Astrocyte of the cerebellum (primary cell): ENCODE measurements around the gene STX11.

Experiments used
- DNase-seq: peaks from one replicate; pipeline ENCODE4 v3.0.0-alpha.2; 2011; ENCODE audit warnings: low read depth
- H3K4me3 ChIP-seq: 2 replicates; pipeline ENCODE4 v1.5.1; 2011; ENCODE audit warnings: mild to moderate bottlenecking, low read depth, low read length, moderate library complexity
- in situ Hi-C: cut with HindIII; loops from 2 replicates; pipeline ENCODE4 v1.10.0; 2017; ENCODE audit warnings: low sequenced_read_pairs
- TF ChIP-seq, protein P1 (sequence below): IDR thresholded peaks from 2 replicates; pipeline ENCODE4 v1.5.1; 2012; ENCODE audit warnings: low read length, low read depth, moderate library complexity, mild to moderate bottlenecking; ENCODE audit errors: missing control alignments

The STX11 gene

DNA sequence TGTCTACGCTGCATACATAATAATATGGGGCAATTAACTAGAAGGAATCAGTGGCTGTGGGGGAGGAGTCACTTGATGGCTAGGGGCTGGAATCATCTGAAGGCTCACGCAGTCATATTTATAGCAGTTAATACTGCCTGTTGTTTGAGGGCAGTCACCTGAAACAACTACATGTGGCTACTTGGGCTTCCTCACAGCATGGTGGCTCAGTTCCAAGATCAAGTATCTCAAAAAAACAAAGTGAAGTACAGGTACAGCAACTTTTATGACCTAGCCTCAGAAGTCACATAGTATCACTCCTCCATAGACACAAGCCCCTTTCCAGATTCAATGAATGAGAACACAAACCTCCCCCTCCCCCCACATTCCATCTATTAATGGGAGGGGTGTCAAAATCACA is 63.7 kb downstream of the STX11 start:
- in situ Hi-C loops = no loop called here
- DNase-seq = no peak
- H3K4me3 ChIP-seq = no peak overlapping the region
- TF ChIP-seq, protein P1, sequence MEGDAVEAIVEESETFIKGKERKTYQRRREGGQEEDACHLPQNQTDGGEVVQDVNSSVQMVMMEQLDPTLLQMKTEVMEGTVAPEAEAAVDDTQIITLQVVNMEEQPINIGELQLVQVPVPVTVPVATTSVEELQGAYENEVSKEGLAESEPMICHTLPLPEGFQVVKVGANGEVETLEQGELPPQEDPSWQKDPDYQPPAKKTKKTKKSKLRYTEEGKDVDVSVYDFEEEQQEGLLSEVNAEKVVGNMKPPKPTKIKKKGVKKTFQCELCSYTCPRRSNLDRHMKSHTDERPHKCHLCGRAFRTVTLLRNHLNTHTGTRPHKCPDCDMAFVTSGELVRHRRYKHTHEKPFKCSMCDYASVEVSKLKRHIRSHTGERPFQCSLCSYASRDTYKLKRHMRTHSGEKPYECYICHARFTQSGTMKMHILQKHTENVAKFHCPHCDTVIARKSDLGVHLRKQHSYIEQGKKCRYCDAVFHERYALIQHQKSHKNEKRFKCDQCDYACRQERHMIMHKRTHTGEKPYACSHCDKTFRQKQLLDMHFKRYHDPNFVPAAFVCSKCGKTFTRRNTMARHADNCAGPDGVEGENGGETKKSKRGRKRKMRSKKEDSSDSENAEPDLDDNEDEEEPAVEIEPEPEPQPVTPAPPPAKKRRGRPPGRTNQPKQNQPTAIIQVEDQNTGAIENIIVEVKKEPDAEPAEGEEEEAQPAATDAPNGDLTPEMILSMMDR = no peak

DNA sequence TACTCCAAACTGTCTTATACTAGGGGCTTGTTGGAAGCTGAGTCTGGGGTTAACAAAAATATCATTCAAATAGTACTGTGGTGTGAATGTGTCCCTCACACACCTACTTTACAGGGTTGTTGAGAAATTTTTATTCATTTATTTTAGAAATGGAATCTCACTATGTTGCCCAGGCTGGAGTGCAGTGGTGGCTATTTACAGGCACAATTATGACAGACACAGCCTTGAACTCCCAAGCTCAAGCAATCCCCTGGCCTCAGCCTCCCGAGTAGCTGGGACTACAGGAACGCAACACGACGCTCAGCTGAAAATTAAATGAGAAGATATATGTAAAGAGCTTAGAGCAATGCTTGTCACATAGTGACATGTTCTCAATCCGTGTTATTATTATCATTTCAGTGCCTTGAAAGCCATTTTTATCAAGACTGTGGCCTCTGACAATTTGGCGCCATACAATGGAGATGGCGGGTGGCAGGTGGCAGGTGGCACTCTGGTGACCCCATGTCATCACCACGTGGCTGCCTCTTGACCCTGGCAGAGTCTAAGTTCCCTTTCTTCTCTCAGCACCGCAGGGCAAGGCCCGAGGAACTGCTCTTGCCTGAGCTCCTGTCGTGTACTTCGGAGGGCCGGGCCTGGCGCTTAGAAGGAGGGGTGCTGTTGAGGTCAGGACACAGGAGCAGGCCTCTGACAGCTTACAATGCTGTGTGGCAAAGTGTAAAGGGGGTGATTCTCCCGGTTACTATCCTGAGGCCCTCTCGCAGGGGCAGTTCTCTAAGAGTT is 64.5 kb downstream of the STX11 start:
- in situ Hi-C loops = loop anchor here (5.0 kb wide), 1 partner anchor 82 kb away; no protein-coding TSS in a partner anchor
- no peak for DNase-seq
- TF ChIP-seq, protein P1 = no peak
- H3K4me3 ChIP-seq = no peak overlapping the region

DNA sequence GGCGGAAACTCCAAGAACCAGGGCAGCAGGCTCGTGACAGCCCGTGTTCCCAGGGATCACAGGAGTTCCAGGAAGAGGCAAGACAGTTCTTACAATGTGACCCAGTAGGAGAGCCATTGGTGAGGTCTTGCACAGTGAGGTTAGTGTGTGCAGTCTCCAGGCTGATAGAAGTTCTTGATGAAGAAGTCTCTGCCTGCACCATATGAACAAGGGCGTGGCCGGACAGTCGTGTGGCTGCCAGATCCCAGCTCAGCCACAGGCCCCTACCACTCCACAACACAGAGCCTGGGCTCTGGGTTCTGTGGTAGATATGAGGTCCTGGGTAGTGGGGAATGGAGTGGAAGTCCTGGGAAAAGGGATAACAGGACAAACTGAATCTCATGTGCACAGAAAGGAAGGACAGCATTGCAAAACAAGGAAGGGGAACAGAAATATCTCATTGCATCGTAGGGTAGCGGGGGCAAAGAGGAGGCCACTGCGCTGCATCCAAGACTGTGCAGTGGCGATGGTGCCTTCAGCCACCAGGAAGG is 65.2 kb downstream of the STX11 start:
- in situ Hi-C loops = loop anchor here (5.0 kb wide), 1 partner anchor 82 kb away; no protein-coding TSS in a partner anchor
- TF ChIP-seq, protein P1 = no peak
- H3K4me3 ChIP-seq = peak overlapping the region; percentile 67
- DNase-seq = no peak

DNA sequence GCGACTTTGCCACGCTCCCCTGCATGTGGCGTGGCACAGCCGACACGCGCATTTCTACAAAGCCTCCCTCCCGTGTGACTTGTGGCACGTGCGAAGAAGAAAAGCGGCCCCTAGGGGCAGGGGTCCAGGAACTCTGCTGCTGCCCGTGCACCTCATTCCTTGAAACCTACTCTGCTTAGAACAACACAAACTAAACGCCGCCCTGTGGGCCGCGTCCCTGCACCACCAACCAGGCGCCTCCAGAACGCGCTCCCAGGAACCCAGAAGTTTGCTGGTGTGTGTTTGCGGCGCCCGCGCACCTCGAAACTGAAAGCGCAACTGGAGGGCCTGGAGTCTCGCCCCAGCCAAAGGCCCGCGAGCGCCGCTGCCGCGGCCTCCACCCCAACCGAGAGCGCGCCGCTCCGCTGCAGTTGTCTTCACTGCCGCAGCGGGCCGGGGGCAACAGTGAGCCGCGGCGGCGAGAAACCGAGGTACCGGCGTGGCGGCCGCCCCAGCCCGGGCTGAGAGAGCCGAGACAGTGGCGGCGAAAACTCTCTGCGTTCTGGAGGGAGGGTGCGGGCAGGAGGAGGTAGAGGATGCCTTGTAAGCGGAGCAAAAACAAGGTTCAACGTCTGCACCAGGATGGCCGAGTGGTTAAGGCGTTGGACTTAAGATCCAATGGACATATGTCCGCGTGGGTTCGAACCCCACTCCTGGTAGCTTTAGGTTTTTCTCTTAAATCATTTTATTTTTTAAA is 65.8 kb downstream of the STX11 start:
- in situ Hi-C loops = loop anchor here (5.0 kb wide), 1 partner anchor 81 kb away; no protein-coding TSS in a partner anchor
- peak; percentile 95 for DNase-seq
- TF ChIP-seq, protein P1 = peak; percentile 83
- peak overlapping the region; percentile 67 for H3K4me3 ChIP-seq

DNA sequence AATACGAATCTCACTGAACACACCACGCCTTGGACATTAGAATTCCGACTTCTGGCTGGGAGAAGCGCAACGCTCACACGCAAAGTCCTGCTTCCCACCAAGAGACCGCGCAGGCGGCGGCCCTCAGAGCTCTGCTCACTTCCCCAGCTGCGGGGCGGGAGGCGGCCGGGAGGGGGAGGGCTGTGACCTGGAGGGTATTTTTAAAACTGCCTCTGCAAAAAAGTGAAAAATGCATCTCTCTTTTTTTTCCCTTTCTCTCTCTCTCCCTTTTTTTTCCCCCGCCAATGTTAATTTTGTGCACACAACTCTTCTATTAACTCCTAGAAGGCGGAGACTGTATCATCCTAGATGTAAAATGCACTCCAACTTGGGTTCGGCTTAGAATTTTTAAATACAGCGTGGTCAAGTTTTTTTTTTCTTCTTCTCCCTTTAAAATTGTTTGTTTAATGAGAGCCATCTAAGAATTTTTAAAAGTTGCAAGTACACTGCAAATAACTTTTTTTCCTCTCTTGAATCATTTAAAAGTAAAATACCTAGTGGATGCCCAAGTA is 66.4 kb downstream of the STX11 start:
- peak overlapping the region; percentile 67 for H3K4me3 ChIP-seq
- no peak for DNase-seq

DNA sequence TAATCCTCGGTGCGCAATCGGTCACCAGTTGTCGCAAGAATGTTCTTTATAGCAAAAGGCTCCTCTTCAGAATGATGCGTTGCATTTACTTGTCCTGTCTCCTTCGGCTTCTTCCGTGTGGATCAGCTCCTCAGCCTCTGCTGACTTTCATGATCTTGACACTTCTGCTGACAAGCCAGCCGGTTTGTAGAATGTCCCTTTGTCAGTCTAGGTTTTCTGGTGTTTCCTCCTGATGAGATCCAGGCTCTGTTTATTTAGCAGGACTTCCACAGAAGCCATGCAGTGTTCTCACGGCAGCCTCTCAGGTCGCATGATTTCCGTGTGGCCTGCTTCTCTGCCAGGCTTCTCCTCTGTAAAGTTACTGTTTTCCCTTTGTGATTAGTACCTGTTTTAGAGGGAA is 66.9 kb downstream of the STX11 start:
- TF ChIP-seq, protein P1 = no peak
- DNase-seq = no peak
- in situ Hi-C loops = loop anchor here (5.0 kb wide), 1 partner anchor 80 kb away; no protein-coding TSS in a partner anchor
- H3K4me3 ChIP-seq = peak overlapping the region; percentile 67

More for the DNA sequence above, 66.4 kb downstream of the STX11 start:
- TF ChIP-seq, protein P1 = no peak
- in situ Hi-C loops = loop anchor here (5.0 kb wide), 1 partner anchor 81 kb away; no protein-coding TSS in a partner anchor
